AG04450 (cell line): ENCODE data around the gene SLX9. TPM values are rescaled to one million over a fixed set of nuclear protein-coding genes. Genes with fewer than 3 reads are reported as not detected.
"Not testable (repeated sequence)": the region's sequence is repeated elsewhere in the genome, so short reads cannot be mapped to it uniquely, and the experiment has no call there.

Experiments
- CTCF ChIA-PET: fragments of 300-600, 350-600 bp; formaldehyde crosslinking; extraction: SDS; loops from one replicate; lab custom pipeline; 2022; ENCODE audit warnings: antibody characterized with exemption, inconsistent platforms; lab: Charles Lee
- POLR2A ChIA-PET: fragments of 350-600 bp; formaldehyde crosslinking; extraction: SDS; loops from one replicate; lab custom pipeline; 2021; ENCODE audit warnings: antibody characterized with exemption, inconsistent platforms; lab: Yijun Ruan, JAX
- DNase-seq: peaks from one replicate; pipeline ENCODE4 v3.0.0-alpha.2; 2011; ENCODE audit warnings: low read depth, low spot score
- H3K27ac ChIP-seq: one replicate; pipeline ENCODE4 v1.5.1; 2012; ENCODE audit warnings: low read depth, low read length, control low read depth
- H3K27me3 ChIP-seq: one replicate; pipeline ENCODE4 v1.6.0; 2012; ENCODE audit warnings: low read length; ENCODE audit not compliant: control insufficient read depth, insufficient read depth
- H3K4me3 ChIP-seq: 2 replicates; pipeline ENCODE4 v1.5.1; 2011; ENCODE audit warnings: mild to moderate bottlenecking, low read depth, low read length, control low read depth
- H3K9me3 ChIP-seq: 2 replicates; pipeline ENCODE4 v1.5.1; 2012; ENCODE audit warnings: low read length; ENCODE audit not compliant: control insufficient read depth, insufficient read depth
- polyA plus RNA-seq: library from polyadenylated mRNA; depleted of rRNA; stranded (reverse); fragments of >200 nt; gene quantifications from 2 replicates; pipeline ENCODE4 v1.2.3, GENCODE V29; 2011
- TF ChIP-seq, protein P1 (sequence below): IDR thresholded peaks from 2 replicates; pipeline ENCODE4 v1.5.1; 2011; ENCODE audit warnings: low read depth, low read length, control low read depth, inconsistent platforms

Gene SLX9
- polyA plus RNA-seq, 1 experiment: 11.4 TPM

DNA sequence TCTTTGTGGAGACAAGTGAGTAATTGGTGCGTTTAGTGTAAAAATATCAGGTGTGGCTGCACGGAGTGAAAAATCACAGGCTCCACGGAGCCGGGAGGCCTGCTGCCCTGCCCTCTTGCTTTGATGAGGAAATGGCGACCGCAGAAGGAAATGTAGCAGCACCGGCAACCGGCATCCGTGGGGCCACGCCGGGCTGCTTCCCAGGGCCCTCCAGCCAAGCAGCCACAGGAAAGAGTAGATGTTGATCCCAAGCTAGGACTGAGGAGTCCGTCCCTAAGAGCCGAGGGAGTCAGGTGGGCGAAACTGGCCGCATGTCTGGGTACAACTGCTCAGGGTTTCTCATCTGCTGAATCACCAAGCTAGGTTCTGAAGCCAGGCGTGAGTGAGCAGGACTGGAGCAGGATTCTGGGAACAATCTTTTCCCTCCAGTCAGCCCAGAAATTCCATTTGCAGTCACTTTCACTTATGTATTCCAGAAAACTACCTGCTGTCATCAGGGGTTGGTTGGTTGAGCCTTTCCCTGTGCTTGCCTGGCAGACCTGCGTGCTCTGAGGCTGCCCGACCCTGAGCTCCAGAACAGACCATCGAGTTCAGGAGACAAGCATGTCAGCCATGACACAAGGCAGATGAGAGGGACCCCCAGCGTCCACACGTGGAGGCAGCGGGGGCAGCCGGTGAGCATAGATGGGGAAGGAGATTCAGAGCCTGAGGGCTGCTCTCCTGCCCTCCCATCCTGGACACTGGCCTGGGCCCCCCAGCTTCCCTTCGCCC lies 13.3 kb upstream of the SLX9 start:
- no peak for DNase-seq
- Histone ChIP-seq H3K27ac (no peak overlapping the region), H3K4me3 (no peak overlapping the region), H3K9me3 (peaks cover 9% of the 10 kb centered on the region), H3K27me3 (peaks cover 63% of the 10 kb centered on the region)
- ChIA-PET CTCF (interaction anchor here (0.5 to 1.2 kb wide), 2 partner anchors 41 to 214 kb away, joined by 3 to 4 read pairs; no protein-coding TSS in a partner anchor), POLR2A (interaction anchor here (1.0 to 2.6 kb wide), 2 partner anchors 54 to 210 kb away, joined by 6 to 30 read pairs; partner anchors contain the start of gene PTTG1IP)
- TF ChIP-seq, protein P1, sequence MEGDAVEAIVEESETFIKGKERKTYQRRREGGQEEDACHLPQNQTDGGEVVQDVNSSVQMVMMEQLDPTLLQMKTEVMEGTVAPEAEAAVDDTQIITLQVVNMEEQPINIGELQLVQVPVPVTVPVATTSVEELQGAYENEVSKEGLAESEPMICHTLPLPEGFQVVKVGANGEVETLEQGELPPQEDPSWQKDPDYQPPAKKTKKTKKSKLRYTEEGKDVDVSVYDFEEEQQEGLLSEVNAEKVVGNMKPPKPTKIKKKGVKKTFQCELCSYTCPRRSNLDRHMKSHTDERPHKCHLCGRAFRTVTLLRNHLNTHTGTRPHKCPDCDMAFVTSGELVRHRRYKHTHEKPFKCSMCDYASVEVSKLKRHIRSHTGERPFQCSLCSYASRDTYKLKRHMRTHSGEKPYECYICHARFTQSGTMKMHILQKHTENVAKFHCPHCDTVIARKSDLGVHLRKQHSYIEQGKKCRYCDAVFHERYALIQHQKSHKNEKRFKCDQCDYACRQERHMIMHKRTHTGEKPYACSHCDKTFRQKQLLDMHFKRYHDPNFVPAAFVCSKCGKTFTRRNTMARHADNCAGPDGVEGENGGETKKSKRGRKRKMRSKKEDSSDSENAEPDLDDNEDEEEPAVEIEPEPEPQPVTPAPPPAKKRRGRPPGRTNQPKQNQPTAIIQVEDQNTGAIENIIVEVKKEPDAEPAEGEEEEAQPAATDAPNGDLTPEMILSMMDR: no peak

DNA sequence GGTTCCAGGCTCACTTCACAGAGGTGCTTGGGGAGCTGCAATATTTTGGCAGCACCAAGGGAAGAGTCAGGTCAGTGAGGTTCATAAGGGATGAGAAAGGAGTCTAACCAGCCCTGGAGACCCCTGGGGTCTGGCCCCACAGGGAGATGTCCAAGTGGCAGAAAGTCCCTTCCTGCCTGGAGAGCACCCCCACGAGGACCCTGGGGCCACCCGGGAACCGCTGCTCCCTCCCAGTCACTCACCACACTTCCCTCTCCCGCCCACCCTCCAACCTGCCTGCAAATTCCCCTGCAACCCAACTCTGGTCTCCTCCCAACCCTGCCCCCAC lies 12.6 kb upstream of the SLX9 start:
- ChIA-PET CTCF (interaction anchor here (0.5 to 1.2 kb wide), 3 partner anchors 42 to 214 kb away, joined by 3 to 6 read pairs (median 4); no protein-coding TSS in a partner anchor), POLR2A (interaction anchor here (0.6 to 2.6 kb wide), 6 partner anchors 13 to 210 kb away, joined by 3 to 30 read pairs (median 6); partner anchors contain the start of genes PTTG1IP and UBE2G2)
- Histone ChIP-seq H3K9me3 (peaks cover 9% of the 10 kb centered on the region), H3K27me3 (peaks cover 64% of the 10 kb centered on the region), H3K4me3 (no peak overlapping the region), H3K27ac (no peak overlapping the region)
- no peak for DNase-seq
- TF ChIP-seq, protein P1: no peak

DNA sequence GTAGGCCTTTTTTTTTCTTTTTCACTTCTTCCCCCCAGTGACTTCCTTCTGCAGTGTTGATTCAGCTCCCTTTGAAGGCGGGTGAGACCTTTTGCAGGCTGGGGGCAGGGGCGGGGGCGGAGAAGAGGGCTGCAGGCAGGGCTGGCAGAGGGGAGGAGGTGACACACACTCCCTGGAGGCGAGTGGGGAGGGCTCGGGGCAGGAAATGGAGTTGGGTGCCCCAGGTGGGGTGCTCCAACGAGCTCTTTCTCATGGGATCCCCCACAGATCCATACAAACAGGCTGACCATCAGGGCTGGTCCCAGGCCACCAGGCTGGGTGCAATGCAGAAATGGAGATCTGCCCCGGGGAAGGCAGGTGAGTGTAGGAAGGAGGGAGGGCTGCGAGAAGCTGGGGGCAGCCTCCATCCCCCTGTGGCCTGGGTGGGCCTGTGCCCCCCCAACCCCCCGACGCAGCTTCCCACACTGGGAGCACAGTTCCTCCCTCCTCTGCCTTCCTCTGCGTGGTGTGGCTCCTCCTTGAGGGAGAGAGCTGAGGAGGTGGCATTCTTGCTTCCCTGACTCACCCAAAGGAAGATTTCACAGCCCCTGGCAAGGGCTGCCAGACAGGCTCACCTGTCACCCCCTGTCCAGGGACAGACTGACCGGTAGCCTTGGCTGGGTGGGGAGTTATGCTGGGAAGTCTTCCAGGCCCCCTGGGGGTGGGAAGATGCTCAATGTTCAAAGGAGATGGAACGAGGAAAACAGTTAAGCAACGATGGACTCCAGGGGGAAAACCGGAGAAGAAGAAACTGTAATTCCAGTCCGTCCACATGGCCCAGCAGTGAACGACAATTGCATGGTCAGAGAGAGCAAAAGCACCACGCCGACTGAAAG lies 12.0 kb upstream of the SLX9 start:
- DNase-seq: no peak
- H3K27ac ChIP-seq: peak overlapping the region; percentile 21
- H3K4me3 ChIP-seq: no peak overlapping the region
- H3K27me3 ChIP-seq: peaks cover 61% of the 10 kb centered on the region
- peaks cover 9% of the 10 kb centered on the region for H3K9me3 ChIP-seq
- CTCF ChIA-PET: interaction anchor here (0.6 to 1.6 kb wide), 5 partner anchors 127 to 398 kb away, joined by 3 to 6 read pairs (median 4); no protein-coding TSS in a partner anchor
- POLR2A ChIA-PET: interaction anchor here (0.6 to 2.6 kb wide), 7 partner anchors 14 to 210 kb away, joined by 3 to 30 read pairs (median 6); partner anchors contain the start of genes PTTG1IP and UBE2G2
- TF ChIP-seq, protein P1: peak; percentile 26

DNA sequence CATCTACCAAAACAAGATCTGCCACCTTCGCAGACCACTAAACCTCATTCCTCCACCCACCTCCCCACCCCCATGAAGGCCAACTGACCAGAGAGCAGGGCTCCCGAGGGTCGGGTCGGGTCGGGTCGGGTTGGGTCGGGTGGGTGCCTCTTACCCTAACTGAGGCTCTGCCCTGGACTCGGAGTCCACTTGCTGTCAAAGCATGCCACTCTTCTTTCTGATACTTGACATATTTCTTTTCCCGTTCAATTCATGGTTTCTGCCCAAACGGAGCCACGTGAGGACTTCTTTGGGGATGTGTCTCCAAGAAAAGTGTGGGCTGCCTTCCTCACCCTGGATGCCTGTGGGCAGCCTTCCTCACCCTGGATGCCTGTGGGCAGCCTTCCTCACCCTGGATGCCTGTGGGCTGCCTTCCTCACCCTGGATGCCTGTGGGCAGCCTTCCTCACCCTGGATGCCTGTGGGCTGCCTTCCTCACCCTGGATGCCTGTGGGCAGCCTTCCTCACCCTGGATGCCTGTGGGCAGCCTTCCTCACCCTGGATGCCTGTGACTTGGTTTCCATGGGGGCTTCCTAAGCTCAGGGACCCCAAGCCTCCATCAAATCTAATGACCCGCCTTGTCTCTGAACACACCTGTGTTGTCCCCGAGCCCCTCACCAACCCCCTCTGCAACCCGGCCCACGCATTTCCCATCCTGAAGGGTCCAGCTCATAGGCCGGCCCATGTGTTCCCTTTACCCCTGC lies 11.2 kb upstream of the SLX9 start:
- not testable (repeated sequence) for H3K4me3 ChIP-seq
- peak; percentile 32 for DNase-seq
- peaks cover 63% of the 10 kb centered on the region for H3K27me3 ChIP-seq
- ChIA-PET CTCF (interaction anchor here (0.6 to 1.6 kb wide), 4 partner anchors 128 to 399 kb away, joined by 3 to 5 read pairs (median 3); no protein-coding TSS in a partner anchor), POLR2A (interaction anchor here (0.8 to 2.6 kb wide), 4 partner anchors 56 to 209 kb away, joined by 3 to 30 read pairs (median 3); partner anchors contain the start of genes PTTG1IP and SUMO3)
- H3K9me3 ChIP-seq: peaks cover 12% of the 10 kb centered on the region
- H3K27ac ChIP-seq: peak overlapping the region; percentile 47
